GM12878 (cell line): ENCODE measurements around the gene TBX5. TPM values are rescaled to one million over a fixed set of nuclear protein-coding genes. Genes with fewer than 3 reads are reported as not detected.

ENCODE experiments used
- ATAC-seq: fragments of 200-7000 bp; cut with Tn5 transposase; 3 replicates; pipeline ENCODE4 v1.9.1; 2020; ENCODE audit warnings: mild to moderate bottlenecking, moderate library complexity
- BruUV-seq: library from RNA; stranded (reverse); fragments of 400-500 nt; replicated peaks from 2 replicates; lab custom pipeline; 2021; lab: Mats Ljungman, UMichigan
- CTCF ChIA-PET: fragments of 300-600 bp; sonication (Branson Sonifier 250); formaldehyde crosslinking; extraction: SDS; loops from one replicate; lab custom pipeline; 2021; ENCODE audit warnings: inconsistent platforms; lab: Yijun Ruan, JAX
- POLR2A ChIA-PET: fragments of 350-600 bp; formaldehyde crosslinking; extraction: SDS; loops from one replicate; lab custom pipeline; 2021; ENCODE audit warnings: inconsistent platforms; lab: Charles Lee
- RAD21 ChIA-PET: fragments of 300-600 bp; sonication (Branson Sonifier 250); formaldehyde crosslinking; loops from one replicate; lab custom pipeline; 2023; ENCODE audit warnings: antibody characterized with exemption; ENCODE audit not compliant: unreplicated experiment; lab: Charles Lee
- SMC1A ChIA-PET: fragments of 300-600 bp; sonication (Branson Sonifier 250); formaldehyde crosslinking; loops from one replicate; lab custom pipeline; 2023; ENCODE audit not compliant: unreplicated experiment, uncharacterized antibody; lab: Charles Lee
- DNase-seq: peaks from one replicate; pipeline ENCODE4 v3.0.0-alpha.2; 2011; ENCODE audit warnings: low read depth, low spot score
- FAIRE-seq: peaks from 3 replicates; lab custom pipeline; 2011; peaks lifted over from hg19 to GRCh38; lab: Jason Lieb, UNC
- H2AFZ ChIP-seq: 2 replicates; pipeline ENCODE4 v1.6.0; 2011; ENCODE audit warnings: low read depth, low read length, control low read depth; ENCODE audit not compliant: control insufficient read depth
- H3K27ac ChIP-seq: 2 replicates; pipeline ENCODE4 v1.5.1; 2011; ENCODE audit warnings: control low read depth; ENCODE audit not compliant: control insufficient read depth, insufficient read depth
- H3K27me3 ChIP-seq, 2 experiments: replicated peaks in 1 of 2; 2 replicates each; pipeline versions ENCODE4 v1.6.0 to v1.6.1; 2011; ENCODE audit warnings: low read length in 1 of 2; ENCODE audit not compliant: control insufficient read depth in 2 of 2, insufficient read depth in 2 of 2
- H3K36me3 ChIP-seq, 2 experiments: 2 replicates each; pipeline ENCODE4 v1.5.1; 2011; ENCODE audit warnings: low read length in 1 of 2; ENCODE audit not compliant: control insufficient read depth in 2 of 2, insufficient read depth in 2 of 2
- H3K4me1 ChIP-seq: 2 replicates; pipeline ENCODE4 v1.6.1; 2011; ENCODE audit warnings: mild to moderate bottlenecking, low read length, moderate library complexity, mixed read lengths; ENCODE audit not compliant: control insufficient read depth, insufficient read depth
- H3K4me2 ChIP-seq: 2 replicates; pipeline ENCODE4 v1.6.0; 2011; ENCODE audit warnings: control low read depth; ENCODE audit not compliant: control insufficient read depth, insufficient read depth
- H3K4me3 ChIP-seq: fragments of 200-600 bp; sonication (generic); 2 replicates; pipeline ENCODE4 v1.5.1; 2016
- H3K79me2 ChIP-seq: 2 replicates; pipeline ENCODE4 v1.6.0; 2011; ENCODE audit warnings: low read length; ENCODE audit not compliant: control insufficient read depth, insufficient read depth
- H3K9ac ChIP-seq: 2 replicates; pipeline ENCODE4 v1.8.0; 2011; ENCODE audit warnings: low read length, control low read depth, mixed read lengths; ENCODE audit not compliant: control insufficient read depth, insufficient read depth
- H3K9me3 ChIP-seq: replicated peaks from 3 replicates; pipeline ENCODE4 v1.5.1; 2011; ENCODE audit warnings: mild to moderate bottlenecking, low read length; ENCODE audit not compliant: control insufficient read depth, insufficient read depth
- H4K20me1 ChIP-seq: 2 replicates; pipeline ENCODE4 v1.6.0; 2011; ENCODE audit not compliant: control insufficient read depth, insufficient read depth
- ASH2L ChIP-seq: fragments of 300-600, 200-600 bp; sonication (generic); IDR thresholded peaks from 2 replicates; pipeline ENCODE4 v1.6.1; 2017; ENCODE audit warnings: low read depth, mild to moderate bottlenecking, borderline replicate concordance
- ATF7 ChIP-seq: fragments of 450-650 bp; IDR thresholded peaks from 2 replicates; pipeline ENCODE4 v1.6.1; 2016; ENCODE audit warnings: low read depth, mild to moderate bottlenecking
- BCL11A ChIP-seq: IDR thresholded peaks from 2 replicates; pipeline ENCODE4 v1.6.1; 2011; ENCODE audit warnings: low read depth, low read length
- CEBPB ChIP-seq, 2 experiments: fragments of 150-350 bp in 1 of 2; IDR thresholded peaks; 2 replicates each; pipeline ENCODE4 v1.6.1; 2012 to 2014; ENCODE audit warnings: low read depth in 2 of 2, low read length in 2 of 2, borderline replicate concordance in 1 of 2, inconsistent platforms in 1 of 2
- CHD1 ChIP-seq: IDR thresholded peaks from 2 replicates; pipeline ENCODE4 v1.6.1; 2012; ENCODE audit warnings: low read depth, low read length, improper control_type of control experiment
- CHD4 ChIP-seq: fragments of 200-600 bp; sonication (generic); IDR thresholded peaks from 2 replicates; pipeline ENCODE4 v1.6.1; 2016; ENCODE audit warnings: mild to moderate bottlenecking
- CREM ChIP-seq: IDR thresholded peaks from 2 replicates; pipeline ENCODE4 v1.6.1; 2014; ENCODE audit warnings: antibody characterized with exemption, low read depth
- IKZF1 ChIP-seq: fragments of 450-650 bp; conservative IDR thresholded peaks from 2 replicates; pipeline ENCODE4 v1.6.1; 2017; ENCODE audit warnings: antibody characterized with exemption, mild to moderate bottlenecking
- MTA2 ChIP-seq: fragments of 450-650 bp; IDR thresholded peaks from 2 replicates; pipeline ENCODE4 v1.6.1; 2016; ENCODE audit warnings: low read depth, mild to moderate bottlenecking, moderate library complexity
- MTA3 ChIP-seq: IDR thresholded peaks from 2 replicates; pipeline ENCODE4 v1.6.1; 2012; ENCODE audit warnings: low read length, inconsistent platforms, borderline replicate concordance
- NFYA ChIP-seq: IDR thresholded peaks from 2 replicates; pipeline ENCODE4 v1.6.1; 2011; ENCODE audit warnings: low read depth, mild to moderate bottlenecking, low read length, improper control_type of control experiment, borderline replicate concordance
- PAX8 ChIP-seq: fragments of 450-650 bp; IDR thresholded peaks from 2 replicates; pipeline ENCODE4 v1.6.1; 2017; ENCODE audit warnings: mild to moderate bottlenecking, moderate library complexity
- PML ChIP-seq: IDR thresholded peaks from 2 replicates; pipeline ENCODE4 v1.6.1; 2012; ENCODE audit warnings: low read length, inconsistent platforms
- RAD21 ChIP-seq: IDR thresholded peaks from 2 replicates; pipeline ENCODE4 v1.6.1; 2011; ENCODE audit warnings: mild to moderate bottlenecking, low read depth, low read length, moderate library complexity; ENCODE audit not compliant: insufficient read depth
- RB1 ChIP-seq: fragments of 450-650 bp; formaldehyde crosslinking; IDR thresholded peaks from 2 replicates; pipeline ENCODE4 v1.6.1; 2017; ENCODE audit warnings: mild to moderate bottlenecking, borderline replicate concordance
- SMC3 ChIP-seq: IDR thresholded peaks from 2 replicates; pipeline ENCODE4 v1.6.1; 2011; ENCODE audit warnings: low read length, improper control_type of control experiment, borderline replicate concordance
- SUPT20H ChIP-seq: IDR thresholded peaks from 2 replicates; pipeline ENCODE4 v1.6.1; 2011; ENCODE audit warnings: low read depth, mild to moderate bottlenecking, low read length, moderate library complexity, borderline replicate concordance; ENCODE audit not compliant: control insufficient read depth
- TAF1 ChIP-seq: IDR thresholded peaks from 2 replicates; pipeline ENCODE4 v1.6.1; 2011; ENCODE audit warnings: mild to moderate bottlenecking, low read depth, low read length, borderline replicate concordance
- TCF7 ChIP-seq: IDR thresholded peaks from 2 replicates; pipeline ENCODE4 v1.6.1; 2014; ENCODE audit warnings: antibody characterized with exemption, borderline replicate concordance
- ZNF622 ChIP-seq: fragments of 450-650 bp; IDR thresholded peaks from 2 replicates; pipeline ENCODE4 v1.6.1; 2017; ENCODE audit warnings: mild to moderate bottlenecking, inconsistent platforms
- ZSCAN29 ChIP-seq: fragments of 450-650 bp; IDR thresholded peaks from 2 replicates; pipeline ENCODE4 v1.6.1; 2017; ENCODE audit warnings: mild to moderate bottlenecking, moderate library complexity
- WGBS: methylation state at CpG from one replicate; pipeline ENCODE4 v1.1.6; 2016; ENCODE audit warnings: low lambda C conversion rate; ENCODE audit not compliant: insufficient replicate concordance, insufficient coverage; ENCODE audit errors: missing lambda C conversion rate; 5-methylcytosine and 5-hydroxymethylcytosine counted together
- in situ Hi-C: fragments of 300-500 bp; cut with MboI; formaldehyde crosslinking; loops from 9 replicates; pipeline ENCODE4 v1.14.3; 2018; ENCODE audit warnings: mixed read lengths
- intact Hi-C: fragments of 100-400 bp; cut with micrococcal nuclease; formaldehyde crosslinking; loops from one replicate; pipeline ENCODE4 v1.14.2; 2022; ENCODE audit not compliant: unreplicated experiment
- polyA plus RNA-seq, 11 experiments: library from polyadenylated mRNA; depleted of rRNA in 4 of 11; unstranded in 6 of 11; stranded (reverse) in 5 of 11; fragments of >200 nt; fragmentation: Nextera tagmentation in 4 of 11; fragmentation: Illumina TruSeq in 1 of 11; extraction: Ambion mirVana in 4 of 11; extraction: Trizol in 1 of 11; gene quantifications; 1 replicate in 1 of 11; 2 replicates in 10 of 11; pipeline versions ENCODE4 v1.2.1 to v1.2.3, GENCODE V29; 2011 to 2016; ENCODE audit warnings: inconsistent platforms in 2 of 11, missing spikeins in 2 of 11, low read depth in 1 of 11
- total RNA-seq, 4 experiments: library from RNA; depleted of rRNA in 3 of 4; stranded (reverse); fragments of >200 nt in 3 of 4; fragmentation: Illumina TruSeq in 1 of 4; extraction: Trizol in 1 of 4; gene quantifications; 2 replicates each; pipeline versions ENCODE4 v1.2.1 to v1.2.3, GENCODE V29; 2013 to 2021
- TF ChIP-seq, protein P1 (sequence below): fragments of 450-650 bp; IDR thresholded peaks from 2 replicates; pipeline ENCODE4 v1.6.1; 2014; ENCODE audit warnings: mild to moderate bottlenecking

The TBX5 gene
- total and polyA plus RNA-seq, 10 of the 15 experiments (the other 5 are each of a cell fraction or from before 2014, with no cell fraction given): 0.04 TPM; not detected in 9

DNA sequence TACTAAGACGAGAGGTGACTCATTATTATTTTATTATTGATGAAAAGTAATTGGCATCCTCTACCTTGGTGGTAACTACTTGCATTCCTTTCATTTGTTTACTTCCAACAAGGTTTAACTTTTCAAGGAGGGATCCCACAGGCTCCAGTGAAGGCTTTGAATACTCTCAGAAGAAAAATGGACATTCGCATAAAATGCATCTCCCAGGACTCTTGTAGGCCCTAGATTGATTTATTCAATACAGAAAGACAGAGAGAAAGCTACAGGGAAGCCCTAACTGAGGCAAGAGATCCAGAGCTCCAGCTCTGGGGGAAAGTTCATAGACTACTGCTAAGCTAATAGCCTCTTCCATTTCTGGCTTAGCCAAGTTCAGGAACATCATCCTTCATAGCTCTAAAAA lies 87.0 kb downstream of the TBX5 start:
- SMC1A ChIA-PET: no interaction called here
- POLR2A ChIA-PET: no interaction called here

GRCh38 chr12:114316076-114316475 lies 89.9 kb downstream of the TBX5 start:
- H3K27ac ChIP-seq: no peak overlapping the region
- BruUV-seq: no TSS peak
- intact Hi-C loops (no loop called here), in situ Hi-C loops (no loop called here)
- no peaks in the 10 kb centered on the region for H3K4me1 ChIP-seq
- no peak overlapping the region for H2AFZ ChIP-seq
- RAD21 ChIA-PET: no interaction called here
- DNase-seq: no peak
- no peaks in the 10 kb centered on the region for H4K20me1 ChIP-seq
- H3K36me3 ChIP-seq: no peaks in the 10 kb centered on the region
- no peak overlapping the region for H3K9ac ChIP-seq
- no peak overlapping the region for H3K4me2 ChIP-seq
- WGBS: 10% methylated on average over 5 of the region's 5 CpGs
- no peak for FAIRE-seq
- POLR2A ChIA-PET: no interaction called here
- H3K27me3 ChIP-seq: no peaks in the 10 kb centered on the region
- H3K79me2 ChIP-seq: no peaks in the 10 kb centered on the region
- no peak overlapping the region for H3K4me3 ChIP-seq
- H3K9me3 ChIP-seq: no peaks in the 10 kb centered on the region; the same call in 2 of the 3 replicates
- CTCF ChIA-PET: no interaction called here
- ATAC-seq: no peak
- SMC1A ChIA-PET: no interaction called here
- TF ChIP-seq ZNF622: no peak
- no peak for TF ChIP-seq SUPT20H
- no peak for TF ChIP-seq BCL11A
- TF ChIP-seq CHD4: no peak
- TF ChIP-seq ASH2L: no peak
- no peak for TF ChIP-seq IKZF1
- no peak for TF ChIP-seq NFYA
- TF ChIP-seq PAX8: no peak
- no peak for TF ChIP-seq TAF1
- TF ChIP-seq CEBPB (IDR thresholded peaks at IDR 0.05; ENCODE audit: borderline replicate concordance in 1 of 2, low read depth in 2 of 2, low read length in 2 of 2): no peak

More for the DNA sequence above, 87.0 kb downstream of the TBX5 start:
- DNase-seq (no peak), FAIRE-seq (no peak), ATAC-seq (no peak)
- Histone ChIP-seq H3K4me2 (no peak overlapping the region), H3K36me3 (no peaks in the 10 kb centered on the region), H3K27ac (no peak overlapping the region), H3K4me1 (no peaks in the 10 kb centered on the region), H3K9ac (no peak overlapping the region), H4K20me1 (no peaks in the 10 kb centered on the region), H3K27me3 (no peaks in the 10 kb centered on the region), H2AFZ (no peak overlapping the region), H3K4me3 (no peak overlapping the region), H3K79me2 (no peaks in the 10 kb centered on the region), H3K9me3 (no peaks in the 10 kb centered on the region; the same call in 2 of the 3 replicates)
- ChIA-PET CTCF (no interaction called here), RAD21 (no interaction called here)
- TF ChIP-seq CHD1 (no peak), TAF1 (no peak), RB1 (no peak), CEBPB (IDR thresholded peaks at IDR 0.05; ENCODE audit: borderline replicate concordance in 1 of 2, low read depth in 2 of 2, low read length in 2 of 2) (no peak), RAD21 (no peak), TCF7 (no peak), ATF7 (no peak), SMC3 (no peak), MTA3 (no peak), CREM (no peak), MTA2 (no peak), ZSCAN29 (no peak), PML (no peak)
- TF ChIP-seq, protein P1, sequence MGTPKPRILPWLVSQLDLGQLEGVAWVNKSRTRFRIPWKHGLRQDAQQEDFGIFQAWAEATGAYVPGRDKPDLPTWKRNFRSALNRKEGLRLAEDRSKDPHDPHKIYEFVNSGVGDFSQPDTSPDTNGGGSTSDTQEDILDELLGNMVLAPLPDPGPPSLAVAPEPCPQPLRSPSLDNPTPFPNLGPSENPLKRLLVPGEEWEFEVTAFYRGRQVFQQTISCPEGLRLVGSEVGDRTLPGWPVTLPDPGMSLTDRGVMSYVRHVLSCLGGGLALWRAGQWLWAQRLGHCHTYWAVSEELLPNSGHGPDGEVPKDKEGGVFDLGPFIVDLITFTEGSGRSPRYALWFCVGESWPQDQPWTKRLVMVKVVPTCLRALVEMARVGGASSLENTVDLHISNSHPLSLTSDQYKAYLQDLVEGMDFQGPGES: no peak
- in situ Hi-C loops (no loop called here), intact Hi-C loops (no loop called here)
- 0% methylated on average over 2 of the region's 2 CpGs for WGBS
- BruUV-seq: no TSS peak
